DMS153 treated with DMSO at 0.1 percent for 48 hours (cell line): Measurements from ENCODE around the gene ERBB4.
A peak's percentile ranks its signal among the peaks of the same experiment; 100 is the strongest.

Experiments used
- DNase-seq: peaks from one replicate; lab custom pipeline; 2025; ENCODE audit not compliant: unreplicated experiment; lab: John Stamatoyannopoulos, UW

The ERBB4 gene

DNA sequence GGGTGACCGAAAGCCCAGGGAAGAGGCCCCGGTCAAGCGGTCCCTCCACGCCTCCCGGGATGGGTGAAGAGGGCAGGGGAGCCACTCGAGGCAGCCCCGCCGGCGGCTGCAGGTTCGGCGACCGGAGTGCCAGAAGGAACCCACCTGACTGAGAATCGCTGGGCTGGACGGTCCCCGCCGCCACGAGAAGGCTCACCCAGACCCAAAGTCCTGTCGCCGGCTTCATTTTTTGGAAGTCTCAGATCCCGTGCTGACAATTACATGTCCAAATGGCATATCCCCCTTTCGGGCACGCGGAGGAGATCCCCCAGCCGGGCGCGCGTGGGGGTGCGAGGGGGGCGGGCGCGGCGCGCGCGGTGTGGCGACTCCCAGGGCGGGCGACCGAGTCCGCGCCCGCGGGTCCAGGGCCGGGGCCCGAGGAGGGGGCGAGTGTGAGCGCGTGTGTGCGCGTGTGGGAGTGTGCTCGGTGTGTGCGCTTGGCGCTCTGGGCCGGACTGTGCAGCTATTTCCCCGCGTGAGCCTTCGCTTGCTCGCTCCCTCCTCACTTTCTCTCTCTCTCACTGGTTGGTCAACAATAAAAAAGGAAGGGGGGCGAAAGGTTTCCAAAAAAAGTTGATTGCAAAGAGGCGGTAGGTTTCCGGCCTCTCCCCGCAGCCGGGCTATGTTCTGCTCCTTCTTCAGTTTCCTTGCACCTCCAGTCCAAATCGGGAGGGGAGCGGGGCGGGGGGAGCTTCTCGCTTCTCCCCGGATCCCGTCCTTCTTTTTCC, at the start of gene ERBB4:
ERBB4 (minus strand) TSS at position 498 of the 767 bp plus-strand sequence; CDS start at position 226, 272 bp downstream.
- DNase-seq: no peak

DNA sequence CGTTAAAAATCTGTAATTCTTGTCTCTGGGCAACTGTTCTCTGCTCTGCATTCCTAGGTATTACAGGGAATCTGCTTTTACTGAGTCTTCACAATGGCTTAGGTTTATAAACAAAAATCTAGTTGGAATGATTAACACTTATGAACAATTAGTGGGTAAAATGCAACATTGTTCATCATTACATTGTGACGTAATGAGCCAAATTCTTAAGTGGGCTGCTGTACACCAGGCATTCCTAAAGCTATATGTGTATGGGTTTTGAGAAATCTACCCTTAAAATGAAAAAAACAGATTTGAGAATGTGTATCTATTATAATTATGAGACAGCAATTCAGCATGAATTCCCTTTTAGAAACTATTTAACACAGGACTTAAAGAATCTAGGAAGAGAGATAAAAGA, 41.5 kb upstream of the ERBB4 start:
- no peak for DNase-seq

DNA sequence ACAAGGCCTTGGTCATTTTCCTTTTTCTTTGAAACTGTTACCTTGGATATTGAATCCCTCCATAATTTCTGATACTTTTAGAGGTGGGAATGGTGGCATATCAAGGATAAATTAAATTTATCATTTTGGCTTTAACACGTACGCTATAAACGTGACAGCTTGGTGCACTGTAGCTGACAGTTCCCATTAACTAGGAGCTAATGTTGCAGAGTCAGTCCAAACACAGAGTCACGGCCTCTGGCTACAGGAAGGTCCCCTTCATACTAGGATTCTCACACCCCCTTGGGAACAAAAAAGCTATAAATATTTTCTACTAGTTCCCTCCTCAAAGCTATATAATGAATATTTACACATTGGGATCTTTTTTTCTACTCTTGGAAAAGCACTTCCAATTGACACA, 17.7 kb upstream of the ERBB4 start:
- no peak for DNase-seq

DNA sequence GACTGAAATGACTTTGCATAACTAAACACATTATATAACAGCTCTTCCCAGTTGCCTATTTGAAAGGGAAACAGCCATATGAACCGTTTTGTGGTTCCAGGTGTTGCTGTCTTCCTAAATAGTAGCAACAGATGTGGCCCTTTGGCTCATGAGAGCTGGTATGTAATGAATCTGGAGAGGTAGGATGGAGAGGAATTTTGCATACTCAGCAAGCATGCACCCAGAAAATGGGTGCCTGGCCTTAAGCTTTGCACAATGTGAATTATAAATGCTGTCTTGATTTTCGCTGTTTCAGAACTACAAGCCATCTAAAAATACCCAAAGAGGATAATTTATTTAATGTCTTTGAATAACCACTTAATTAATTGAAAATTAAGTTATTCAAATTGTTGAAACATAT, 15.6 kb upstream of the ERBB4 start:
- DNase-seq: no peak

DNA sequence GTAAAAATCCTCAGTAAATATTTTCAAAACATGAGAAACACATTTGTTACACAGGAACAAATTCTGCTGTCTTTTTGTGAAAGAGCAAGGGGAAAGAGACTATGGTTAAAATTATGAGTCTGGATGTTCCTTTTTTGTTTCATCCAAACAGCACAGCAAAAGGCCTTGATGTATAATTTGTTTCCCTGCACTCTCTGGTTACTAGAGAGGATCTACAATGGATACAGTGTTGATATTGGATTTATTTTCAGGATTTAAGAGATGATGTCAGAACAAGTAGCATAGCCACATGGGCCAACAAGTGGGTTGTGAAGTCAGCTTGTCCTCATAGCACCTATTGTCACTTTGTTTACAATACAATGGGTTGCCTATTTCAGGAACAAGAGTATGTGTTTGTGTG, 11.3 kb upstream of the ERBB4 start:
- DNase-seq: no peak

DNA sequence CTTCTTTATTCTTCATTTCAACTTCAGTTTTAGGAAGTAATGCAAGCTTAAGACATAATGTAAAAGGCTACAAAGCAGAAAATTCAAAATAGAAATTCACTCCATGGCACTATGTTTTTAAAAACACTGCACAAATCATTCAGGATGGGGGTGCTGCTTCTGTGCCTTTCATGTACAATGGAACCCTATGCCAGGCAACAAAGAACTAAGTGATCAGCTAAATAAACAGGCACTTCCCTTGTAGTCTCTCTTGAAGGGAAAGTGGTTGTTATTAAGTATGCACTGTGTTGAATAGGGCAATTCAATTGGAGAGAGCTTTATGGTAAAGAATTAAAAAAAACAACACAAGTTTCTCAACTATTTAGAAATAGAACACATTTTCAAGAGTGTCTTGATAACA, 10.9 kb upstream of the ERBB4 start:
- DNase-seq: peak; percentile 25

DNA sequence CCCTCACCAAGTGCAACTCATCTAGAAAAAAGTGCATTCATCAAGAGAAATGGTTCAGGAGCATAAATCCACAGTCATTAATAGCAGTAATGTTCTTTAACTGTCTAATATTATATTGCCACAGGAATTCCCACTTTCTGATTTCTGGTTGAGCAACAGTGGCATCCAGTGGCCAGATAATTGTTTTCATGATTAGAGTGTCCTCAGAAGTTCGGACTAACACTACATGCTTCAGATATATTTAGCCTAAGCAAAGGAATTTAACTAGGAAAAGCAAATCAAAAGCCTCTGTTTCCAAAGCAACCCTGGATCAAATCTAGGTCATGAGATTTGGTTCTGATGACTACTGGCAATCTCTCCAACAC, 9.8 kb upstream of the ERBB4 start:
- DNase-seq: no peak

DNA sequence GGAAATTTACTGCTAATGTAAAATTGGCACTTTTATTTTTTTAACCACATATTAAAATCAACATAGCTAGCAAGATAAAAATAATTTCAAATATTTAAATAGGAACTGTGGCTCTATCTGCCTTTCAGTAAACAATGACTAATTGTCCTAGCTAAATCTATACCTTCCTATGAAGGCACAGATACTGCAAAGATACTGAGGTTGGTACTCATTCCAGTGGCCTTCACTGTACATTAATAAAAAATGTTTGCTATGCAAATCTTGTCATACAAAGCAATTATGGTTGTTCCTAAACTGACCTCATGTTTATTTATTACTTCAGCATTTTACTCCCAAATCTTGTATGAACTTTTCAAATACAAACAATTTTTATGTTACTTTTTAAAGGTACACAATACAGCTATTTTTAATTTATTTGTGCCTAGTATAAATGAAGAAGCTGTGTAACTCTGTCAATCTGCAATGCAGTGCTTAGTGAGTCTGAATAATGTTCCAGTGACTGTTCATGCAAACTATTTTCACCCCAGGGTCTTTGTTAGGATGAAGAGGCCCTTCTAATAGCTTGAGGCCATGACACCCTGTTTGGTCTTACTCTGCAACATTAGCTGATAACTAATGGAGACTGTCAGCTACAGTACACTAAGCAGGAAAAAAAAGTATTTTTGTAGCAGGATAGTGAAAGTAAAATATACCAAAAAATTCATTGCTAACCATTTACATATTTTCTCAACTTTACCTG, 9.3 kb upstream of the ERBB4 start:
- no peak for DNase-seq

DNA sequence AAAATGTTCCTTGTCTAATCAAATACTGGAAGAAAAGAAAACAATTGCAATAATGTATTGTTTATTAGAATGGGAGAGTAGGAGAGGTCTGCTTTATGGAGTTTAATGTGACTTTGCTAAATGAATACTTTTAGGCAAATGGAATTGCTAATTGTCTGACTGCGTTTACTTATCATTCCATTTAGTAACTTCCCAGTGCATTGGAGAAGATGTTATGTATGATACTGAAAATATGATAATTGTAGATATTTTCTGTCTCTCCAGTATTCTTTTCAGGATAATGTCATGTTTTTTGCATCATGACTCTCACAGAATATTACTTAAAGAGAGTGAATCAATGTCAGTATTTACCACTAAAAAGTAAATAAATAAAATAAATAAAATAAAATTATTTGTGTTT, 8.1 kb upstream of the ERBB4 start:
- no peak for DNase-seq

DNA sequence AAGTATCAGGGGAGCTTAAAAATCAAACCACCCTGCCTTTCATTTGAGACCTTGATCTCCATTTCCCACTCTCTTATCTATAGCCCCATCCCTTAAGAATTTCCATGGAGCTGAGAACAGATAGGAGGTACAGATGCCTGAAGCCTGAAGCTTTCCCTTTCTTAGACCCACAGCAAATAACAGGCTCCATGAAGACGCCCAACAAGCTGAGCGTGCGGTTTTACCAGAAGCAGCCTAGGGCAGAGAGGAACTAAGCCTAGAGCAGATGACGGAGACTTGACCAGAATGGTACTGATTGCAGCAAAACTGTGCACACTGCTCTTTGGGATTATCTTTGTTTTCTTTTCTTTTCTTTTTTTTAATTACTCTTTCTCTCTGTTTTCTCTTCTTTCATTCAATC, 1.7 kb upstream of the ERBB4 start:
- DNase-seq: no peak

DNA sequence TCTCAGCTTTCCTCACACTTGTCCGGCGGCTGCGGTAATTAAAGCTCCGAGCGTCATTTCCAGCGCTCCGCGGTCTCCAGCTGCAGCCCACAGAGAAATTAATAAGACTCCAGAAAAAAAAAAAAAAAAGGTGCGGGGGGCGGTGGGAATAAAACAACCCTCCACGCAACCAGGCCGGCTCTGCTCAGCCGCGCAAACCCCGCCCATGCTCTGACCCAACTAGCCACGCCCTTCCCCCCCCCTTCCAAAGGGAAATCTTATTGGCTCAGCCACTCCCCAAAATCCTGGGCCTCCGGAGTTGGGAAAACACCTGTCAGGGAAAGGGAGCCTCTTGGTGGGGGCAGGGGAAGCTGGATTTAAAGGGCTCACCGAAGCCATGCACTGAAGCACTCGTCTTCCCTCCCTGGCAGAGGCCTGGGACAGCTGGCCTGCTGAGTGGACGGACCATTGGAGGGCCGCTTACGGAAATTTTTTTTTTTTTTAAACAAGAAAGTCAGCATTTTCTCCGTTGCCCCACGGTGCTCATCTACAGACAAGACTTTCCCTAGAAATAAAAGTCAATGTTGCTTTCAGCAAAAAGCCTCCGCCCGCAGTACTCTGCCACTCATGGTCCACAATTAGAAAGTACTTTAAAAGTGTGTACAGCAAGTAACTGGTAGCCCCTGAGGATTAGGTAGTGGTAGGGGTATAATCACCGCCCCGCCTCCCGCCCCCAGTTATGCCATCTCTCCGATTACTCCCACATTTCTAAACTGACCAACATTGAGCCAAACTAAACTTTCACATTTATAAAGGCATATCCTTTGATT, 674 bp upstream of the ERBB4 start:
- DNase-seq: no peak

DNA sequence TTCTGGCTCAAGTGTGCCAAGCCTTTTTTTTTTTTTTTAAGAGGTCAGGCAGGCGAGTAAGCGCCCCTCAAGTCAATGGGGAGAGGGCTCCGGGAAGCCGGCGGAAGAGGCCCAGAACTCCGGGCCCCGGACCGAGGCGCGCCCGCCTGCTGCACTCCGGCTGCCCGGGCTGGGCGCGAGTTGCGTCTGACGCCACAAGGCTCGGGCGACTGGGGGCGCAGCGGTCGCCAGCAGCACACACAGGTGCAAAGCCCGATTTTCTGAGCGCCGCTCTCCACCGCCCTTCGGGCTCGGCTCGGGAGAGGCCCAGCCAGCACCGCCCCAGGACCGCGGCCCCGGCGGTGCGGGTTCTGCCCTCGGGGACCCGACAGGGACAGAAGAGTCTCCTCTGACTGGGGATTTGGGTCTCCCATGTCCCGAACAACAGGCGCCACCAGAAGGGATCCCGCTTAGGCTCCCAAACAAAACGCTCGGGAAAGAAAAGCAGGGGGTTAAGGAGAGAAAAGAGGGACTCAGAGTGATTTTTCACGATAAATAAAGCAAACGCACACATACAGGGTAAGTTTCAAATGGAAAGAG, 787 bp downstream of the ERBB4 start:
- DNase-seq: no peak

DNA sequence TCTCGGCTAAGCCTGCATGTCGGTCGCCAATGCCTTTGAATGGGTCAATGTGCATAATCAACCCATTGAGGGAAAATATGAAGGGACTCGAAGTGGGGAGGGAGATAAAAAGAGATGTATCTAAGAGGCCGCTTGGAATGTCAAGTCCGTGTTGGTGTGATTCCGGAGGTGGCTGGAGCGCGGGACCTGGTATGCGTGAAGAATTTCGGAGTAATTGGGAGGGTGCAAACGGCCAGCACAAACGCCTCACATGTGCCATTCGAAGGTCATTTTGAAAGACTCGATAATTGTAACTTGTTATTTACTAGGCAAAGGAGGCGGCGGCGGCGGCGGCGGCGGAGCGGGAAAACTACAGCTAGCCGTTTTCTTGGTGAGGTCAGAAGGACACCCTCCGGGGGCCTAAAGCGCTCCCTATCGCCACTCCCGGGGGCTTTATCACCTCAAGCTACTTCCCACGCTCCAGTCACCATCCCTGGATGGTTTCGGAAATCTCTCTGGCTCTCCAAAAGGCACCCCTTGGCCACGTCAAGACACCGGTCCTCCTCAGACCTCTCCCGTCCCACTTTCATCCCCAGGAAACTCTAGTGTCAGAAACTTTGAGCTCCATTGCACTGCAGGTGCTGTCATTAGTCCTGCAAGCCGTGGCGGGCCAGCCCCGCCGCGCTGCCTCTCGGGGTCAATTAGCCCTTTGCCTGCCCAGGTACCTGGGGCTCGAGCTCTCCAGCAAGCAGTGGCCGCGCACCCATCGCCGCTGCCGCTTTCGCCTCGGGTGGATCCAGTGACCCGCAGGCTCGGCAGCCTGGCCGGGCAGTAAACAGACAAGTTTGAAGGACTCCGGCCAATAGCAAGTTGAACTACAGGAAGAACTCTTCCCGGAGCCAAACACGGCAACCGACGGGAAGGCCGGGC, 1.5 kb downstream of the ERBB4 start:
- no peak for DNase-seq

DNA sequence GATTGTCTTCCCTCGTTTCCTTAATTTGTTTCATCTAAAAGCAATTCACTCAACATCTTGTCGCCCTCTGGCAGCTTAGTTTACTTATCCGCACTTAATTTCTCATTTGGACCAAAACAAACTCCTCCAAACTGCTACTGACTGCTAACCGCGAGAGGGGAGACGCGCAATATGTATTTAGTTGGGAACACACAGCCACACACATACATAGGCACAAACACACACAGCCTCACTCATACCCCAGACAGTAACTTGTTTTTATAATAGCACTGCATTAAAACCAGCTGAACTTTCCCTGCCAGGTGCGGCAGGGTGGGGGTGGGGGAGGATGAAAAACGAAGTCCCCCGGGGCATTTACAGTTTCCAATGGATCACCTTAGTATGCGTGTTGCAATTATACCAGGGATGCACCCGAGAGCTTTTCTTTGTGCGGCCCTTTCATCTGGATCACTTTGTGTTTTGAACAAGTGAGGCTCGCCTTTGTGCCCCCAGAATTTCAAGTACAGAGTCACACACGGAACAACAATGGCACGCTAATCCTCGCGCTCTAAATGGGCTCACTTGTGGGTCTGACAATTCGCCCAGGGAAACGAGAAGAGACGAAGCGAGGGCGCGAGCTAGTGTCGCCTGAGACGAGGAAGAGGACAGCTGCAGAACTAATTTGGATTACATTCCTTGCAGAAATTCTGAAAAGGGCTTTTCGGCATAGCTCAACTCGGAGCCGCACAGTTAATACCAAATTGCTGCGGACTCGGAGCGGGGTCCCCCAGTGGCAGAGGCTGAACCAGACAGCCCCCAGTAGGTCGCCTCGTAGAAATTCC, 2.4 kb downstream of the ERBB4 start:
- DNase-seq: no peak

DNA sequence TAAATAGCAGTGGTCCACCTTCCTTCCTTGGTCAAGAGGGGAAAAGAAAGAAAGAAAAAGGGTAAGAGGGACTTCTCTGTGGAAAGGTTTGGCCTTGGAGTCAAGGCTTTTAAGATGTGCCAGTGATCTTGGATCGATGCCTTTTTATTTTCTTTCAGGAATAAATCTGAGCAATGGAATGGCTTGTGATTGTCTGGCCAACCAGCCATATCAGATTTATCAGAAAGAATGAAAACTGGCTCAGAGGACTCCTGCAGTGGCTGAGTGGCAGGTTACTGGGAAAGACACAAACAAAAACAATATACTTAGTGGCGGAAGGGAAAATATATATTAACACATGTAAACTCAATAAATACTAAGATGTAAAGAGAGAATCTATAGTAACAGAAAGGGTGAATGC, 4.3 kb downstream of the ERBB4 start:
- DNase-seq: no peak

DNA sequence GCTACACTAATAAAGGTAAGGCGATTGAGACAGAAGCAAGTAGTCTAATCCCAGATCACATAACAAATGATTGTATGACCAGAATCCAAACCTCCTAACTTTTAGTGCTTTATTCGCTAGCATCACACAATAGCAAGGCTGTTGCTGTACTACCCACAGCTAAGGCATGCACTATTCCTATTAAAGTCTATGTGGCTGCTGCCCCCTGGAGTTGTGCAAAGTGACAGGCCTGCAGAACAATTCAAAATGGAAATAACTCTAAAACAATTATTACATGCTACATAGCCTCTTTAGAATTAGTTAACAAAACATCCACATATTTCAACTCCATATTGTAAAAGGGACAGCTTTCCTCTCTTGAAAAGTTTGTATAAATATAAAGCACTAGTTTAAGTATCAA, 6.0 kb downstream of the ERBB4 start:
- DNase-seq: no peak

DNA sequence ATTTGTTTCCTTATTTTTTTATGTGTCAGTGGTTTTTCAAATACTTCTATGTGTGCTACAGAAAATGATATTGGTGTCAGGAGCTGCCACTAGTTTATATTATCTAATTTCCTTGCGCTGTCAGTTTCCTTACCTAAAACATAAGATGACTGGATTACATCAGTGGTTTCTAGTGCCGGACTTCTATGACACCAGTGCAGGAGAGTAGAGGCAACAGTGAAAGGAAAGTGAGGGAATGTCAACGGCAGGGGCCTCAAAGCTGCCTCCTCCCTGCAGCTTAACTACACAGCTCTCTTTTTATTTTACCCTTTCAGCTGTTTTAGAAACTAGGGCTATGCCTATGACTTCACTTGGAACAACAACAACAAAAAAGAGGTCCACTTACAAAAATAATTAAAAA, 6.5 kb downstream of the ERBB4 start:
- no peak for DNase-seq

DNA sequence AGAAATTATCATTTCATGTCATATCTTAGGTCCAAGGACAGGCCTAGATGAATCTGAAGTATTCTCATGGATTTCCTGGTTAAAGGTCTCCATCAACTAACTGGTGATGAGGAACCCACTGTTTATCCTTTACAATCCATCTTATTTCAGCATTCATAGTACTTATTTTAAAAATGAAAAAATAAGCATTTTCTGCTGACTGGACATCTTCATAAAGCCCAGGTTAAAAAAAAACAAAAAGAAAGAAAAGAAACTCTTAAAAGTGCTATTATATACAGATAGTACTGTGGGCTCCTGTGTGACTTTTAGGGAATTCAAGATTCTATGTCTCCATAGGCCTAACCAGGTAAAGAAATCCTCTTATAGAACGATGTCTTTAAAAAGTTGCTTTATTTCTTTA, 7.1 kb downstream of the ERBB4 start:
- no peak for DNase-seq

DNA sequence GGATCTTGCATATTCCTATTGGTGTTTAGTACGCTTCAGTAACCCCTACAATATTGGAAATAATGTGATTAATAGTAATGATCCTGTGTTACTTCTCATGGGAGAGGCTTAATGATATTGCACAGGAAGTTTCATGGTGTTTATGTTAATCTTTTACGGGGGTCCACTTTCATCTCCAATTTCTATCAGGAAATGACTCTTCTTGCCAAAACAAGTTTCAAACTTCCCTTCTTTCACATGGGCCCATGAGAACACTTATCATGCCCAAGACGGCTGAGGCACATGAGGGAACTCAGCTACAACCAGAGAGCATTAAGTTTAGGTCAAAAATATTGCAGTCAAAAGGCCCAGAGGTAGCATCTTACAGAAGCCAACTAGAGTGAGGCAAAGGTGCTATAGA, 7.6 kb downstream of the ERBB4 start:
- DNase-seq: no peak

DNA sequence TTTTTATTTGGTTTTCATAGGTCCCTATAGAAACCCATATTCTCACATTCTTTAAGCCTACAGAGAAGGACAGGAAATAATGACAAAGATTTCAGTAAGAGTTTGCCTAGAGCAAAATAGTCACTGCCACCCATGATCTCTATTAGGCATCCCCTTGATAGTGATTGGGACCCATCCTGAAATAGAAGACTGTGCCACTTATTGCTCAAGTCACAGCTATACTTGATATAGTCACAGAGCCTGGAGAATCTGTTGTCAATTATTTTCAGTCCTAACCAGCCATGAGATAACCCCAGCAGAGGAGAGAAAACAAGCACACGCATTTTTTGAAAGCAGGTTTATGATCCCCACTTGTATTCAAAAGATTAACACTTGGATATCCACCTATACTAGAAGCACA, 8.2 kb downstream of the ERBB4 start:
- DNase-seq: no peak
